COLO668 (cell line): ENCODE measurements around the gene SPTAN1.

ENCODE experiments used
- DNase-seq: peaks from one replicate; lab custom pipeline; 2025; ENCODE audit not compliant: unreplicated experiment; lab: John Stamatoyannopoulos, UW

SPTAN1 gene

DNA sequence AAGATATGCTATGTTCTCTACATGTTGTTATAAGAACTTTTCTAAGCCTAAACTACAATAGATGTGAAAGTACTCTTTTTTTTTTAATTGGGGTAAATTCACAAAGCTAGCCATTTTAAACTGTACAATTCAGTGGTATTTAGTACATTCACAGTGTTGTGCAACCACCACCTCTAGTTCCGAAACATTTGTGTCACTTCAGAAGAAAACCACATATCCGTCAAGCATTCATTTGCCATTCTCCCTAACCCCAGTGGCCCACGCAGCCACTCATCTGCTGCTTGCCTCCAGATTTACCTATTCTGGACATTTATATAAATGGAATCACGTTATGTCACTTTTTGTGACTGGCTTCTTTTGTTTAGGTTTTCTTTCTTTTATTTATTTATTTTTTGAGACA is 43.1 kb downstream of the SPTAN1 start:
- DNase-seq = no peak

- no peak for DNase-seq
Observed at GRCh38 chr9:128600099-128600498, 47.7 kb downstream of the SPTAN1 start.

GRCh38 chr9:128603697-128604096 is 51.3 kb downstream of the SPTAN1 start:
- no peak for DNase-seq

GRCh38 chr9:128607642-128608350 is 55.4 kb downstream of the SPTAN1 start:
- no peak for DNase-seq

- DNase-seq = no peak
Observed at GRCh38 chr9:128610897-128611296, 58.5 kb downstream of the SPTAN1 start.

- no peak for DNase-seq
Observed at GRCh38 chr9:128611600-128612394, 59.4 kb downstream of the SPTAN1 start.

GRCh38 chr9:128614728-128615127 is 62.3 kb downstream of the SPTAN1 start:
- DNase-seq = no peak

DNA sequence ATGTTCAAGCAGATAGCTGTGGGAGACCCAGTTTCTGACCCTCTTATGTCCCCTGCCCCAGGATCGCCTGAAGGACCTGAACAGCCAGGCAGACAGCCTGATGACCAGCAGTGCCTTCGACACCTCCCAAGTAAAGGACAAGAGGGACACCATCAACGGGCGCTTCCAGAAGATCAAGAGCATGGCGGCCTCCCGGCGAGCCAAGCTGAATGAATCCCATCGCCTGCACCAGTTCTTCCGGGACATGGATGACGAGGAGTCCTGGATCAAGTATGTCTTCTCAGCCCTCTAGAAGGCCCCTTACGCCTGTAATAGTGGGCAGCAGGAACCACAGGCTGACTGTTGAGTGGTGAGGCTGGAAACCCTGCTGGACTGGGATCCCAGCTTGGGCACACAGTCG is 63.2 kb downstream of the SPTAN1 start:
- DNase-seq = no peak

DNA sequence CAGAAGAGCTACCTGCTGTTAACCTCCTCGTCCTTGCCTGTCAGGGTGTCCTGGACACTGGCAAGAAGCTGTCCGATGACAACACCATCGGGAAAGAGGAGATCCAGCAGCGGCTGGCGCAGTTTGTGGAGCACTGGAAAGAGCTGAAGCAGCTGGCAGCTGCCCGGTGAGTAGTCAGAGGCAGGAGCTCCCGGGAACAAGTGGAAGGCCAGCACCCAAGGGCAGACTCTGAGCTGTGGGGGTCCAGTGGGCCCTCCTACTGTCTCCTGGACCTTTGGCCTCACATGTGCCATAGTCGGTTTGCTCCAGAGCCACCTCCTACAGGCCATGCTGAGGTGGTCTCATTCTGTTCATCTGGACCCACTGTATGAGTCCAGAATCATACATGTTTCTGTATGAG is 65.6 kb downstream of the SPTAN1 start:
- no peak for DNase-seq

DNA sequence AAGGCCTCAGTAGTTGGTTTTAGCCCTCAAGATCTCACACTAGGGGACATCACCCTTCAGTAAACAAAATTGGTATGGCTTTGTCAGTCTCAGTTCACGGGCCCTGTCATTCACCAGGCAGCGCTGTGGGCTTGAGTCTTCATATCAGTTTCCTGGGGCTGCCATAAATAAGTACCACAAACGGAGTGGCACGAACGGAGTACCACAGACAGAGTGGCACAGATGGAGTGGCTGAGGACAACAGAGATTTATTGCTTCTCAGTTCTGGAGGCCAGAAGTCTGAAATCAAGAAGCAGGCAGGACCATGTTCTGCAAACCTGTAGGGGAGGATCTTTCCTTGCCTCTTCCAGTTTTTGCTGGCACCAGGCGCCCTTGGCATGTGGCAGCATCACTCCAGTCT is 66.7 kb downstream of the SPTAN1 start:
- no peak for DNase-seq

- DNase-seq = no peak
Observed at GRCh38 chr9:128619779-128620178, 67.4 kb downstream of the SPTAN1 start.

DNA sequence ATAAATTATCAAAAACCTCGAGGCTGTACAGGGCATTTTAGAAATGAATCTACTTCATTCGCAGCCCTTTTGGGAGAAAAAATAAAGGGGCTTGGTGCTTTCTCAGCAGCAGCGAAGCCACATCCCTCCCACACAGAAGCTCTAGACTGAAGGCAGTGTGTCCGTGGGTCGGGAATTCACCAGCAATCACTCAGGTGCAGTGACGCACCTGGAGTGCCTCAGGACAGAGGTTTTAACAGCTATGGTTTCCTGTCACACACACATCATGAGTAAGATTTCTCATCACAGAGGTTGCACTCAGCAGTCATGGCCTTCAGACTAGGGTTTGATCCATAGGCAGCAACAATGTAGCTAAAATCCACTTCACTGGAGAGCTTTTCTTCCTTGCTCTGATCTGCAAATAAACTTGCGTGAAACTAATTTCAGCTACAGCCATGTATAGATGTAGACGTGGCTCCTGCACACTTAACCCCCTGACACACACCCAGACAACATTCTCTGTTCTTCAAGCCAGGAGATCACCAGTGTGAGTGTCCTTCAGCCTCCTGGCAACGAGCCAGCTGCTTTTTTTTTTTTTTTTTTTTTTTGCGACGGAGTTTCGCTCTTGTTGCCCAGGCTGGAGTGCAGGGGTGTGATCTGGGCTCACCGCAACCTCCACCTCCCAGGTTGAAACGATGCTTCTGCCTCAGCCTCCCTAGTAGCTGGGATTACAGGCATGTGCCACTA is 69.5 kb downstream of the SPTAN1 start:
- DNase-seq = no peak

DNA sequence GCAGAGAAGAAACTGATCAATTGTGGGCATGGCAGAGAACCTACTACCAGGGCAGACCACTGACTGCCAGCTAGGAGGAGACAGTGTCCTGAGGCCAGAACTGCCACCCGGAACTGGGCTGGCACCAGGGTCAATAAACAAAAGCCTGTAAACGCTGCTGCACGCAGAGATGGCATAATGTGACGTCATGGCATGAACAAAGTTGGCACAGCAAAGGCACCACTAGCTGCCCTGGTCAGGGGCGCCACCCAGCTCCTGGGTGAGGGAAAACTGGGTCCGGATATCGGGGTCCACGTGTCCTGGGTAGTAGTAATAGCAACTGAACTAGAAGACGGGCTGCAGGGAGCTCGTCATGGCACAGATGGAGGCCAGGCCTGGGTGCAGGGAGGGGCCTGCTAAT is 72.2 kb downstream of the SPTAN1 start:
- no peak for DNase-seq

DNA sequence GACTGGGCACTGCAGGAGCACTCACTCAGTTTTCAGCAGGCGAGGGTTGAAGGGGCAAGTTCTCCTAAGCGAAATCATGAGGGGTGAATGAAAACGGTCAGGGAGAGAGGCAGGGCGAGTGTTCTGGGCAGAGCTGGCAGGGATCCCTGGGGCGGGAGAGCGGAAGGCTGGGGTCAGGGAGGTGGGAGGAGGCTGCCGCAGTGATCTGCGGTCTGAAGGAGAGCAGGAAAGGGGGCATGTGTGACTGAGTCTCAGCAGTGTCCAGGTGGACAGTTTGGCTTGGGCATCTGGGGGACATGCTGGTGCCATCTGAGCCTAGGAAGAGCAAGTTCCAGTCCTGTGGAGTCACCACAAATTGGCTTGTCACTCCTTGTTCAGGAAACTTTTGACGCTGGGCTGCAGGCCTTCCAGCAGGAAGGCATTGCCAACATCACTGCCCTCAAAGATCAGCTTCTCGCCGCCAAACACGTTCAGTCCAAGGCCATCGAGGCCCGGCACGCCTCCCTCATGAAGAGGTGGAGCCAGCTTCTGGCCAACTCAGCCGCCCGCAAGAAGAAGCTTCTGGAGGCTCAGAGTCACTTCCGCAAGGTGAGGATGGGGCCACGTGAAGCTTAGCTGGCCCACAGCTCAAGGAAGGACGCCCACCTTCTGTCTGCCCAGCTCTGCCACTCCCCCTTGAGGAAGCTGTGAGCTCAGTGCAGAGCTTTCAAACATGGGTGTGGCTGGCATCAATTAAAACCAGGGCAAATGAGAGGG is 73.2 kb downstream of the SPTAN1 start:
- DNase-seq = no peak

GRCh38 chr9:128626181-128626580 is 73.8 kb downstream of the SPTAN1 start:
- DNase-seq = no peak

- no peak for DNase-seq
Observed at GRCh38 chr9:128627127-128627715, 74.8 kb downstream of the SPTAN1 start.

GRCh38 chr9:128627906-128628305 is 75.5 kb downstream of the SPTAN1 start:
- DNase-seq = no peak

DNA sequence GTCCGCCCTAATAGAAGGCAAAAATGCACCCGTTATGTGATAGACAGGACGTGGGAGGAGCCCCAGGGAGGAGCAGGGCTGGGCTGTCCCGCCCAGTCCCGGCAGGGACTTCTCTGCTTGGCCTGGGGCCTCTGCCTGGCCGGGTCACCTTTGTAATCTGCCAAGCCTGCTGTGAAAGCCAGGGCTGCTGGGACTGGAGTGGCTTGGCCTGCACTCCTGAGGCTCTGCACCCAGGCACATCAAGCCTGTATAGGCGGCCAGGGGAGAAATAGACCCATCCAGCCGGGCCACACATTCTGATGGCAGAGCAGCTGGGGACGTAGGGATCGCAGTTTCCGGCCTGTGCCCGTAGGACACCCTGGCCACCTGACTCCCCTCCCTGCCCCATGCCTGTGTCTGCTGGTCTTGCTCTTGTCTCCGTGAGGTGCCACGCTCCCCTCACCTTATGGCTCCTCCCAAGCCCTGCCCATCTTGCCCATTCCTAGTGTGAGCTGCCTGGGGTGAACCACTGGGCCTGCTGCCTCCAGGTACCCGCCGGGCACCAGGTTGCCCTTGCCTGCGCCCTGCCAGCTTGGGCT is 76.2 kb downstream of the SPTAN1 start:
- no peak for DNase-seq

GRCh38 chr9:128629136-128629535 is 76.7 kb downstream of the SPTAN1 start:
- no peak for DNase-seq

DNA sequence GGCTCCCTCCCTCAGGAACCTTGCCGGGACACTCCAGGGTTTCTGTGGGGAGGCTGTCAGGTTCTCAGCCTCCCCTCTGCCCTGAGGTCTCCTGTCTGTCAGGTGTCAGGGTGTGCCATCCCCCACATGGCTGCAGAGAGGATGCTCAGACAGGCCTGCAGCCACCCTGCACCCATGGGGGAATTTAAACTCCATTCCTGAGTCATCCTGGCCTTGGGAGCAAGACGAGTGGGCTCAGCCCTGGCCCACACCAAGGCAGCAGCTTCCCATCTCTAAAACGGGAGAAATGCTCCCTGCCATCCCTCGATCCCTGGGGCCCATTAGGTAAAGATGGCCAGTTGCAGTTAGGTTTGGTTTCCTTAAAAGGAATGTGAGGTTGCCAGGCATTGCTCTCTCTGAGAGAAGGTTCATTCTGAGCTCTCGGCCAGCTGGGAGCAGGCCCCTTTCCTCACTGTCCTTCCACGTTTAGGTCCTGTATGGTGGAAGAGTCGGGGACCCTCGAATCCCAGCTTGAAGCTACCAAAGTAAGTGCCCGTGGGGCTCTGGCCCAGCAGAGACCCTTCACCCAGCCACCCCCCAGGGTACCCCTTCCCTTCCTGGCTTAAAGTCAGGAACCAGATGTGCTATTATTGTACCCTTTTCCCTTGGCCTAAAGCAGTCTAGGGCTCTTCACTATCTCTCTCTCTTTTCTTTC is 77.6 kb downstream of the SPTAN1 start:
- DNase-seq = no peak
